ENCODE results near the gene ALDH7A1. TPM values are rescaled to one million over a fixed set of nuclear protein-coding genes. Genes with fewer than 3 reads are reported as not detected.

Gene ALDH7A1
- total RNA-seq (12.3 TPM), polyA plus RNA-seq (29.9 TPM)
- long read RNA-seq, donor 1, full-length matches to known transcripts: 1 of 1 reads
- long read RNA-seq, donor 1, partial matches to known transcripts: 0 of 1 reads
- long read RNA-seq, donor 1, other reads (novel, unspliced or antisense): 0 of 1 reads
- long read RNA-seq, donor 2: 0 reads
- long read RNA-seq, donor 3, full-length matches to known transcripts: 17 of 17 reads
- long read RNA-seq, donor 3, partial matches to known transcripts: 0 of 17 reads
- long read RNA-seq, donor 3, other reads (novel, unspliced or antisense): 0 of 17 reads
- long read RNA-seq, donor 4, full-length matches to known transcripts: 4 of 4 reads
- long read RNA-seq, donor 4, partial matches to known transcripts: 0 of 4 reads
- long read RNA-seq, donor 4, other reads (novel, unspliced or antisense): 0 of 4 reads
- long read RNA-seq, donor 5, full-length matches to known transcripts: 14 of 28 reads
- long read RNA-seq, donor 5, partial matches to known transcripts: 14 of 28 reads
- long read RNA-seq, donor 5, other reads (novel, unspliced or antisense): 0 of 28 reads
- long read RNA-seq, donor 6, full-length matches to known transcripts: 11 of 11 reads
- long read RNA-seq, donor 6, partial matches to known transcripts: 0 of 11 reads
- long read RNA-seq, donor 6, other reads (novel, unspliced or antisense): 0 of 11 reads
- long read RNA-seq, donor 7, full-length matches to known transcripts: 16 of 25 reads
- long read RNA-seq, donor 7, partial matches to known transcripts: 9 of 25 reads
- long read RNA-seq, donor 7, other reads (novel, unspliced or antisense): 0 of 25 reads
- long read RNA-seq, donor 8, full-length matches to known transcripts: 3 of 3 reads
- long read RNA-seq, donor 8, partial matches to known transcripts: 0 of 3 reads
- long read RNA-seq, donor 8, other reads (novel, unspliced or antisense): 0 of 3 reads
- long read RNA-seq, donor 9, full-length matches to known transcripts: 6 of 6 reads
- long read RNA-seq, donor 9, partial matches to known transcripts: 0 of 6 reads
- long read RNA-seq, donor 9, other reads (novel, unspliced or antisense): 0 of 6 reads
- long read RNA-seq, donor 10, full-length matches to known transcripts: 9 of 41 reads
- long read RNA-seq, donor 10, partial matches to known transcripts: 19 of 41 reads
- long read RNA-seq, donor 10, other reads (novel, unspliced or antisense): 13 of 41 reads

- Histone ChIP-seq H3K27ac (ENCODE audit: low read depth in 1 of 2, low read length in 1 of 2) (peak within 1 kb of the TSS; percentile 19 to 64), H3K4me3 (ENCODE audit: low read length in 2 of 2) (peak within 1 kb of the TSS; percentile 59 to 68), H3K36me3 (ENCODE audit: control insufficient read depth in 2 of 2, insufficient read depth in 2 of 2, low read length in 1 of 2) (no peaks in the 10 kb centered on the region), H3K9me3 (ENCODE audit: control insufficient read depth in 2 of 2, insufficient read depth in 1 of 2, low read length in 1 of 2) (no peaks in the 10 kb centered on the region), H3K4me1 (ENCODE audit: control insufficient read depth in 2 of 2, insufficient read depth in 2 of 2, low read length in 2 of 2) (peaks cover 5 to 11% of the 10 kb centered on the region in 2 donors), H3K27me3 (ENCODE audit: control insufficient read depth in 2 of 2, insufficient read depth in 1 of 2, low read length in 1 of 2) (peaks cover 0 to 5% of the 10 kb centered on the region in 2 donors)
- peak in 8 of 9 donors; percentile 24 to 70 (median 55) for DNase-seq (ENCODE audit: low read depth in 6 of 9, low spot score in 9 of 9)
- WGBS: 1% methylated on average over 44 of the region's 44 CpGs
Measured at GRCh38 chr5:126594748-126595485, at the start of gene ALDH7A1. Gene ALDH7A1 (minus strand): TSS chr5:126595219. CDS start chr5:126595198, 21 bp downstream.

- Histone ChIP-seq H3K4me3 (ENCODE audit: low read length in 2 of 2) (no peak overlapping the region), H3K9me3 (ENCODE audit: control insufficient read depth in 2 of 2, insufficient read depth in 1 of 2, low read length in 1 of 2) (no peaks in the 10 kb centered on the region), H3K27me3 (ENCODE audit: control insufficient read depth in 2 of 2, insufficient read depth in 1 of 2, low read length in 1 of 2) (no peaks in the 10 kb centered on the region), H3K36me3 (ENCODE audit: control insufficient read depth in 2 of 2, insufficient read depth in 2 of 2, low read length in 1 of 2) (no peaks in the 10 kb centered on the region), H3K4me1 (ENCODE audit: control insufficient read depth in 2 of 2, insufficient read depth in 2 of 2, low read length in 2 of 2) (no peaks in the 10 kb centered on the region), H3K27ac (ENCODE audit: low read depth in 1 of 2, low read length in 1 of 2) (no peak overlapping the region)
- DNase-seq (ENCODE audit: low read depth in 6 of 9, low spot score in 9 of 9): no peak
- 97% methylated on average over 5 of the region's 5 CpGs for WGBS
Measured at GRCh38 chr5:126641387-126641786, 46.4 kb upstream of the ALDH7A1 start.

- H3K4me1 ChIP-seq (ENCODE audit: control insufficient read depth in 2 of 2, insufficient read depth in 2 of 2, low read length in 2 of 2): no peaks in the 10 kb centered on the region
- WGBS: 96% methylated on average over 1 of the region's 1 CpG
- H3K4me3 ChIP-seq (ENCODE audit: low read length in 2 of 2): no peak overlapping the region
- H3K27ac ChIP-seq (ENCODE audit: low read depth in 1 of 2, low read length in 1 of 2): no peak overlapping the region
- no peaks in the 10 kb centered on the region for H3K36me3 ChIP-seq (ENCODE audit: control insufficient read depth in 2 of 2, insufficient read depth in 2 of 2, low read length in 1 of 2)
- H3K27me3 ChIP-seq (ENCODE audit: control insufficient read depth in 2 of 2, insufficient read depth in 1 of 2, low read length in 1 of 2): no peaks in the 10 kb centered on the region
- no peak for DNase-seq (ENCODE audit: low read depth in 6 of 9, low spot score in 9 of 9)
- H3K9me3 ChIP-seq (ENCODE audit: control insufficient read depth in 2 of 2, insufficient read depth in 1 of 2, low read length in 1 of 2): no peaks in the 10 kb centered on the region
Measured at GRCh38 chr5:126640866-126641265, 45.8 kb upstream of the ALDH7A1 start.

- no peaks in the 10 kb centered on the region for H3K4me1 ChIP-seq (ENCODE audit: control insufficient read depth in 2 of 2, insufficient read depth in 2 of 2, low read length in 2 of 2)
- no peaks in the 10 kb centered on the region for H3K27me3 ChIP-seq (ENCODE audit: control insufficient read depth in 2 of 2, insufficient read depth in 1 of 2, low read length in 1 of 2)
- no peak for DNase-seq (ENCODE audit: low read depth in 6 of 9, low spot score in 9 of 9)
- 81% methylated on average over 1 of the region's 1 CpG for WGBS
- H3K36me3 ChIP-seq (ENCODE audit: control insufficient read depth in 2 of 2, insufficient read depth in 2 of 2, low read length in 1 of 2): no peaks in the 10 kb centered on the region
- no peak overlapping the region for H3K27ac ChIP-seq (ENCODE audit: low read depth in 1 of 2, low read length in 1 of 2)
- H3K9me3 ChIP-seq (ENCODE audit: control insufficient read depth in 2 of 2, insufficient read depth in 1 of 2, low read length in 1 of 2): no peaks in the 10 kb centered on the region
- no peak overlapping the region for H3K4me3 ChIP-seq (ENCODE audit: low read length in 2 of 2)
Measured at GRCh38 chr5:126636956-126637355, 41.9 kb upstream of the ALDH7A1 start.

GRCh38 chr5:126635585-126635984 lies 40.6 kb upstream of the ALDH7A1 start:
- Histone ChIP-seq H3K36me3 (ENCODE audit: control insufficient read depth in 2 of 2, insufficient read depth in 2 of 2, low read length in 1 of 2) (no peaks in the 10 kb centered on the region), H3K9me3 (ENCODE audit: control insufficient read depth in 2 of 2, insufficient read depth in 1 of 2, low read length in 1 of 2) (no peaks in the 10 kb centered on the region), H3K4me3 (ENCODE audit: low read length in 2 of 2) (no peak overlapping the region), H3K27me3 (ENCODE audit: control insufficient read depth in 2 of 2, insufficient read depth in 1 of 2, low read length in 1 of 2) (no peaks in the 10 kb centered on the region), H3K27ac (ENCODE audit: low read depth in 1 of 2, low read length in 1 of 2) (no peak overlapping the region), H3K4me1 (ENCODE audit: control insufficient read depth in 2 of 2, insufficient read depth in 2 of 2, low read length in 2 of 2) (no peaks in the 10 kb centered on the region)
- 95% methylated on average over 3 of the region's 3 CpGs for whole genome bisulfite sequencing
- DNase-seq (ENCODE audit: low read depth in 6 of 9, low spot score in 9 of 9): no peak

- WGBS: 95% methylated on average over 4 of the region's 4 CpGs
- Histone ChIP-seq H3K9me3 (ENCODE audit: control insufficient read depth in 2 of 2, insufficient read depth in 1 of 2, low read length in 1 of 2) (no peaks in the 10 kb centered on the region), H3K36me3 (ENCODE audit: control insufficient read depth in 2 of 2, insufficient read depth in 2 of 2, low read length in 1 of 2) (no peaks in the 10 kb centered on the region)
Measured at GRCh38 chr5:126633552-126633951, 38.5 kb upstream of the ALDH7A1 start.

GRCh38 chr5:126631920-126632319 lies 36.9 kb upstream of the ALDH7A1 start:
- Histone ChIP-seq H3K36me3 (ENCODE audit: control insufficient read depth in 2 of 2, insufficient read depth in 2 of 2, low read length in 1 of 2) (no peaks in the 10 kb centered on the region), H3K4me1 (ENCODE audit: control insufficient read depth in 2 of 2, insufficient read depth in 2 of 2, low read length in 2 of 2) (no peaks in the 10 kb centered on the region), H3K9me3 (ENCODE audit: control insufficient read depth in 2 of 2, insufficient read depth in 1 of 2, low read length in 1 of 2) (no peaks in the 10 kb centered on the region), H3K27me3 (ENCODE audit: control insufficient read depth in 2 of 2, insufficient read depth in 1 of 2, low read length in 1 of 2) (no peaks in the 10 kb centered on the region), H3K4me3 (ENCODE audit: low read length in 2 of 2) (no peak overlapping the region), H3K27ac (ENCODE audit: low read depth in 1 of 2, low read length in 1 of 2) (no peak overlapping the region)
- WGBS: 96% methylated on average over 3 of the region's 3 CpGs
- no peak for DNase-seq (ENCODE audit: low read depth in 6 of 9, low spot score in 9 of 9)

More at GRCh38 chr5:126633552-126633951, 38.5 kb upstream of the ALDH7A1 start:
- H3K4me1 ChIP-seq (ENCODE audit: control insufficient read depth in 2 of 2, insufficient read depth in 2 of 2, low read length in 2 of 2): no peaks in the 10 kb centered on the region
- no peak for DNase-seq (ENCODE audit: low read depth in 6 of 9, low spot score in 9 of 9)
- H3K27me3 ChIP-seq (ENCODE audit: control insufficient read depth in 2 of 2, insufficient read depth in 1 of 2, low read length in 1 of 2): no peaks in the 10 kb centered on the region
- no peak overlapping the region for H3K4me3 ChIP-seq (ENCODE audit: low read length in 2 of 2)
- no peak overlapping the region for H3K27ac ChIP-seq (ENCODE audit: low read depth in 1 of 2, low read length in 1 of 2)

- H3K27ac ChIP-seq (ENCODE audit: low read depth in 1 of 2, low read length in 1 of 2): no peak overlapping the region
- no peaks in the 10 kb centered on the region for H3K27me3 ChIP-seq (ENCODE audit: control insufficient read depth in 2 of 2, insufficient read depth in 1 of 2, low read length in 1 of 2)
- peaks cover 7 to 16% of the 10 kb centered on the region in 2 donors for H3K36me3 ChIP-seq (ENCODE audit: control insufficient read depth in 2 of 2, insufficient read depth in 2 of 2, low read length in 1 of 2)
- WGBS: 98% methylated on average over 11 of the region's 11 CpGs
- H3K4me3 ChIP-seq (ENCODE audit: low read length in 2 of 2): no peak overlapping the region
- no peaks in the 10 kb centered on the region for H3K4me1 ChIP-seq (ENCODE audit: control insufficient read depth in 2 of 2, insufficient read depth in 2 of 2, low read length in 2 of 2)
- no peaks in the 10 kb centered on the region for H3K9me3 ChIP-seq (ENCODE audit: control insufficient read depth in 2 of 2, insufficient read depth in 1 of 2, low read length in 1 of 2)
- DNase-seq (ENCODE audit: low read depth in 6 of 9, low spot score in 9 of 9): no peak
Measured at GRCh38 chr5:126628102-126628501, 33.1 kb upstream of the ALDH7A1 start.
